SK-N-SH (cell line): Measurements from ENCODE around the gene SLC27A4. TPM values are rescaled to one million over a fixed set of nuclear protein-coding genes. Genes with fewer than 3 reads are reported as not detected.

ENCODE experiments used
- CTCF ChIA-PET: fragments of 300-600, 350-600 bp; formaldehyde crosslinking; extraction: SDS; loops from one replicate; lab custom pipeline; 2021; lab: Yijun Ruan, JAX
- POLR2A ChIA-PET: fragments of 350-600 bp; sonication (Branson Sonifier 250); formaldehyde crosslinking; extraction: SDS; loops from one replicate; lab custom pipeline; 2020; ENCODE audit warnings: antibody characterized with exemption, inconsistent platforms; lab: Yijun Ruan, JAX
- DNase-seq: peaks from one replicate; pipeline ENCODE4 v3.0.0; 2012
- H2AFZ ChIP-seq: fragments of 200-600 bp; sonication (generic); 2 replicates; pipeline ENCODE4 v1.8.1; 2016; ENCODE audit warnings: antibody characterized with exemption, mild to moderate bottlenecking, low read depth
- H3F3A ChIP-seq: fragments of 200-600 bp; sonication (generic); replicated peaks from 2 replicates; pipeline ENCODE3; 2016; ENCODE audit warnings: antibody characterized with exemption, mild to moderate bottlenecking; ENCODE audit not compliant: insufficient read depth
- H3K27ac ChIP-seq, 2 experiments: fragments of 200-500 bp in 1 of 2; fragments of 200-600 bp in 1 of 2; sonication (Bioruptor generic) in 1 of 2; sonication (generic), shearing (Covaris generic) in 1 of 2; 2 replicates each; pipeline versions ENCODE4 v1.5.1 to v1.6.1; 2014 to 2016; ENCODE audit warnings: low read depth in 2 of 2, inconsistent platforms in 1 of 2, low read length in 1 of 2, mild to moderate bottlenecking in 1 of 2, mixed read lengths in 1 of 2
- H3K27me3 ChIP-seq: fragments of 200-600 bp; sonication (generic), shearing (Covaris generic); 2 replicates; pipeline ENCODE4 v1.6.1; 2016; ENCODE audit warnings: mixed run types; ENCODE audit not compliant: insufficient read depth
- H3K36me3 ChIP-seq, 2 experiments: fragments of 200-500 bp in 1 of 2; fragments of 200-600 bp in 1 of 2; sonication (Bioruptor generic) in 1 of 2; sonication (generic) in 1 of 2; replicated peaks in 1 of 2; 2 replicates each; pipeline versions ENCODE3 to v1.5.1; 2014 to 2016; ENCODE audit warnings: low read length in 1 of 2, mild to moderate bottlenecking in 1 of 2; ENCODE audit not compliant: insufficient read depth in 2 of 2, control insufficient read depth in 1 of 2
- H3K4me1 ChIP-seq, 2 experiments: fragments of 200-500 bp in 1 of 2; fragments of 200-600 bp in 1 of 2; sonication (Bioruptor generic) in 1 of 2; sonication (generic), shearing (Covaris generic) in 1 of 2; 2 replicates each; pipeline versions ENCODE4 v1.5.1 to v1.6.1; 2014 to 2016; ENCODE audit warnings: low read depth in 1 of 2, low read length in 1 of 2, mixed run types in 1 of 2; ENCODE audit not compliant: insufficient read depth in 2 of 2, control insufficient read depth in 1 of 2
- H3K4me2 ChIP-seq: fragments of 200-600 bp; sonication (generic), shearing (Covaris generic); 2 replicates; pipeline ENCODE4 v1.6.1; 2017; ENCODE audit warnings: mixed run types
- H3K4me3 ChIP-seq, 2 experiments: fragments of 200-500 bp in 1 of 2; fragments of 200-600 bp in 1 of 2; sonication (Bioruptor generic) in 1 of 2; sonication (generic), shearing (Covaris generic) in 1 of 2; 2 replicates each; pipeline versions ENCODE4 v1.5.1 to v1.8.1; 2014 to 2016; ENCODE audit warnings: low read depth in 2 of 2, inconsistent platforms in 1 of 2, low read length in 1 of 2, mild to moderate bottlenecking in 1 of 2, mixed read lengths in 1 of 2, moderate library complexity in 1 of 2
- H3K79me2 ChIP-seq: fragments of 200-600 bp; sonication (generic); 2 replicates; pipeline ENCODE4 v1.8.1; 2017; ENCODE audit warnings: mild to moderate bottlenecking; ENCODE audit not compliant: insufficient read depth
- H3K9ac ChIP-seq: fragments of 200-600 bp; sonication (generic); 2 replicates; pipeline ENCODE4 v1.6.1; 2017; ENCODE audit warnings: mixed run types
- H3K9me2 ChIP-seq: fragments of 200-600 bp; sonication (generic); 2 replicates; pipeline ENCODE4 v1.6.1; 2017; ENCODE audit warnings: mixed run types
- H3K9me3 ChIP-seq: fragments of 200-600 bp; sonication (generic); 2 replicates; pipeline ENCODE4 v1.6.1; 2017; ENCODE audit warnings: mixed run types, mild to moderate bottlenecking, moderate library complexity
- H4K20me1 ChIP-seq: fragments of 200-600 bp; sonication (generic); 2 replicates; pipeline ENCODE4 v1.6.1; 2017; ENCODE audit warnings: mild to moderate bottlenecking, mixed run types; ENCODE audit not compliant: insufficient read depth
- CTCF ChIP-seq: fragments of 200-600 bp; sonication (generic); IDR thresholded peaks from 2 replicates; pipeline ENCODE4 v1.6.1; 2017; ENCODE audit warnings: antibody characterized with exemption, mild to moderate bottlenecking, moderate library complexity
- EZH2phosphoT487 ChIP-seq: fragments of 200-600 bp; sonication (generic); IDR thresholded peaks from 2 replicates; pipeline ENCODE4 v1.6.1; 2017; ENCODE audit warnings: low read depth, mixed run types, mild to moderate bottlenecking, antibody characterized with exemption, moderate library complexity, borderline replicate concordance
- MEF2A ChIP-seq: IDR thresholded peaks from 2 replicates; pipeline ENCODE4 v1.4.0; 2012; ENCODE audit warnings: low read depth, borderline replicate concordance
- MXI1 ChIP-seq: IDR thresholded peaks from 2 replicates; pipeline ENCODE4 v1.6.1; 2012; ENCODE audit warnings: mild to moderate bottlenecking, low read depth, low read length, improper control_type of control experiment
- NRF1 ChIP-seq: IDR thresholded peaks from 2 replicates; pipeline ENCODE4 v1.6.1; 2012; ENCODE audit warnings: low read depth, mild to moderate bottlenecking, low read length
- RAD21 ChIP-seq: IDR thresholded peaks from 2 replicates; pipeline ENCODE4 v1.6.1; 2012; ENCODE audit warnings: mild to moderate bottlenecking, low read length
- SIN3A ChIP-seq: IDR thresholded peaks from 2 replicates; pipeline ENCODE4 v1.6.1; 2012; ENCODE audit warnings: low read depth, mild to moderate bottlenecking, low read length, moderate library complexity, borderline replicate concordance
- SMC3 ChIP-seq: IDR thresholded peaks from 2 replicates; pipeline ENCODE4 v1.6.1; 2012; ENCODE audit warnings: low read depth, low read length, improper control_type of control experiment
- TAF1 ChIP-seq: IDR thresholded peaks from 2 replicates; pipeline ENCODE4 v1.6.1; 2012; ENCODE audit warnings: low read depth, mild to moderate bottlenecking, low read length, moderate library complexity, borderline replicate concordance
- USF2 ChIP-seq: fragments of 150-350 bp; IDR thresholded peaks from 2 replicates; pipeline ENCODE4 v1.6.1; 2017; ENCODE audit warnings: antibody characterized with exemption, low read length, low read depth, borderline replicate concordance
- YY1 ChIP-seq: IDR thresholded peaks from 2 replicates; pipeline ENCODE4 v1.4.0; 2012; ENCODE audit warnings: low read depth, mild to moderate bottlenecking
- WGBS: methylation state at CpG from one replicate; pipeline ENCODE4 v1.1.6; 2017; ENCODE audit warnings: low lambda C conversion rate; 5-methylcytosine and 5-hydroxymethylcytosine counted together
- polyA plus RNA-seq, 3 experiments: library from polyadenylated mRNA; depleted of rRNA; stranded (reverse); fragments of >200 nt; gene quantifications; 2 replicates each; pipeline ENCODE4 v1.2.3, GENCODE V29; 2012
- TF ChIP-seq, protein P1 (sequence below): IDR thresholded peaks from 2 replicates; pipeline ENCODE4 v1.4.0; 2012; ENCODE audit warnings: low read depth

SLC27A4 gene
- polyA plus RNA-seq, 1 of the 3 experiments (the other 2 are of a cell fraction), result 24.1 TPM

GRCh38 chr9:128340691-128341434 lies 536 bp downstream of the SLC27A4 start:
- peaks cover 22 to 24% of the 10 kb centered on the region in 2 experiments for H3K36me3 ChIP-seq
- ChIA-PET CTCF (interaction anchor here (0.6 to 2.1 kb wide), 46 partner anchors 9 to 361 kb away, joined by 3 to 80 read pairs (median 4); partner anchors contain the start of genes CERCAM, COQ4, DNM1 and PKN3), POLR2A (interaction anchor here (1.0 to 1.3 kb wide), 2 partner anchors 21 to 30 kb away, joined by 3 to 4 read pairs; partner anchors contain the start of gene URM1)
- peaks cover 0 to 6% of the 10 kb centered on the region in 2 experiments; a peak in 1 of 4 replicates for H3K4me1 ChIP-seq
- no peaks in the 10 kb centered on the region for H3K27me3 ChIP-seq
- no peaks in the 10 kb centered on the region for H3K9me2 ChIP-seq
- peak overlapping the region; percentile 73 to 89 for H3K4me3 ChIP-seq
- H3K4me2 ChIP-seq, result peak overlapping the region; percentile 99
- H3F3A ChIP-seq, result peaks cover 15% of the 10 kb centered on the region
- H3K9me3 ChIP-seq, result no peaks in the 10 kb centered on the region
- peak overlapping the region; percentile 85; the same call in 1 of the 2 replicates for H2AFZ ChIP-seq
- H3K79me2 ChIP-seq, result peaks cover 19% of the 10 kb centered on the region; the same call in 1 of the 2 replicates
- 0% methylated on average over 8 of the region's 48 CpGs for WGBS
- peak; percentile 69 for DNase-seq
- H4K20me1 ChIP-seq, result 0 out of 2 replicates have a peak, but pooled peaks cover 3% of the 10 kb centered on the region
- peak overlapping the region; percentile 64 for H3K9ac ChIP-seq
- peak overlapping the region; percentile 20 to 44; a peak in 3 of 4 replicates for H3K27ac ChIP-seq
- no peak for TF ChIP-seq NRF1
- TF ChIP-seq EZH2phosphoT487, result no peak
- peak; percentile 20; the same call in 1 of the 2 replicates for TF ChIP-seq MXI1
- TF ChIP-seq YY1, result no peak
- no peak for TF ChIP-seq USF2
- TF ChIP-seq MEF2A, result no peak
- no peak for TF ChIP-seq SIN3A
- TF ChIP-seq, protein P1, sequence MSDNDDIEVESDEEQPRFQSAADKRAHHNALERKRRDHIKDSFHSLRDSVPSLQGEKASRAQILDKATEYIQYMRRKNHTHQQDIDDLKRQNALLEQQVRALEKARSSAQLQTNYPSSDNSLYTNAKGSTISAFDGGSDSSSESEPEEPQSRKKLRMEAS, result no peak

- Histone ChIP-seq H3K9me3 (no peaks in the 10 kb centered on the region), H3K4me3 (peak overlapping the region; percentile 73 to 89), H3K9ac (peak overlapping the region; percentile 64), H3K36me3 (peaks cover 22 to 24% of the 10 kb centered on the region in 2 experiments), H3K27ac (peak overlapping the region in 1 of 2 experiments; percentile 20; a peak in 2 of 4 replicates), H3K79me2 (peaks cover 19% of the 10 kb centered on the region; the same call in 1 of the 2 replicates), H3K4me2 (peak overlapping the region; percentile 99), H3K9me2 (no peaks in the 10 kb centered on the region), H3K4me1 (peaks cover 0 to 6% of the 10 kb centered on the region in 2 experiments; a peak in 1 of 4 replicates)
- CTCF ChIA-PET, result interaction anchor here (0.6 to 2.1 kb wide), 48 partner anchors 8 to 361 kb away, joined by 3 to 80 read pairs (median 4); partner anchors contain the start of genes COQ4, DNM1, PKN3 and SWI5
- peak; percentile 84 for DNase-seq
- 38% methylated on average over 12 of the region's 13 CpGs for WGBS
- TF ChIP-seq SMC3 (peak; percentile 58), TAF1 (no peak), CTCF (peak; percentile 66), MEF2A (no peak), RAD21 (peak; percentile 64)
- TF ChIP-seq, all 33 proteins: peak for 3
- Histone ChIP-seq H2AFZ (peak overlapping the region; percentile 85; the same call in 1 of the 2 replicates), H3K27me3 (no peaks in the 10 kb centered on the region), H4K20me1 (0 out of 2 replicates have a peak, but pooled peaks cover 3% of the 10 kb centered on the region), H3F3A (peaks cover 15% of the 10 kb centered on the region)
- POLR2A ChIA-PET, result interaction anchor here (0.7 to 1.3 kb wide), 3 partner anchors 9 to 30 kb away, joined by 3 to 4 read pairs (median 3); partner anchors contain the start of gene URM1
Measured at GRCh38 chr9:128341435-128341849, 1.1 kb downstream of the SLC27A4 start.
